HG03097 (cell line): Measurements from ENCODE around the gene GNAL.
"Not testable (repeated sequence)": the region's sequence is repeated elsewhere in the genome, so short reads cannot be mapped to it uniquely, and the experiment has no call there.

Experiments used
- ATAC-seq: cut with Tn5 transposase; IDR thresholded peaks from one replicate; pipeline ENCODE4 v1.9.1; 2021; ENCODE audit not compliant: unreplicated experiment, low FRiP score

The GNAL gene

DNA sequence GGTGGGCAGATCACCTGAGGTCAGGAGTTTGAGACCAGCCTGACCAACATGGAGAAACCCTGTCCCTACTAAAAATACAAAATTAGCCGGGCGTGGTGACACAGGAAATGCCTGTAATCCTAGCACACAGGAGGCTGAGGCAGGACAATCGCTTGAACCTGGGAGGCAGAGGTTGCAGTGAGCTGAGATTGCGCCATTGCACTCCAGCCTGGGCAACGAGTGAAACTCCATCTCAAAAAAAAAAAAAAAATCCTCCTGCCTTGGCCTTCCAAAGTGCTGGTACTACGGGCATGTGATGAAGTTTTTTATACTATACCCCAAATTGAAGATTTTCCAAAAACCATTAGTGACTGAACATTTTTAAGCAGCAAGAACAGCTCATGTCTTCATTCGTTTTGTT lies 203.4 kb downstream of the GNAL start:
- ATAC-seq = not testable (repeated sequence)

DNA sequence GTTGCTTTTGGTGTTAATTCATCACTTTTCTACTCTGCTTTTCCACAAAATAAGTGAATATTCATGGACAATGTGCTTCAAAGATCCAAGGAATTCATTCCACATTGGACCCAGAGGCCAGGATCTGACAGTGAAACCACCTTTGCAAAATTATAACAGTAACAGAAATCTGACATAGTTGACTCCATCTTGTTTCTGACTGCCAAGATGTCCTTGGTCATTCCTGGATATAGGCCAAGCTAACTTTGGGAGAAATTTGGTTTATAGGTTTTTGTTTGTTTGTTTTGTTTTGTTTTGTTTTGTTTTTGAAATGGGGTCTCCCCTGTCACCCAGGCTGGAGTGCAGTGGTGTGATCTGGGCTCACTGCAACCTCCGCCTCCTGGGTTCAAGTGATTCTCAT lies 208.7 kb downstream of the GNAL start:
- ATAC-seq = no peak

GRCh38 chr18:11899063-11899462 lies 210.0 kb downstream of the GNAL start:
- no peak for ATAC-seq

DNA sequence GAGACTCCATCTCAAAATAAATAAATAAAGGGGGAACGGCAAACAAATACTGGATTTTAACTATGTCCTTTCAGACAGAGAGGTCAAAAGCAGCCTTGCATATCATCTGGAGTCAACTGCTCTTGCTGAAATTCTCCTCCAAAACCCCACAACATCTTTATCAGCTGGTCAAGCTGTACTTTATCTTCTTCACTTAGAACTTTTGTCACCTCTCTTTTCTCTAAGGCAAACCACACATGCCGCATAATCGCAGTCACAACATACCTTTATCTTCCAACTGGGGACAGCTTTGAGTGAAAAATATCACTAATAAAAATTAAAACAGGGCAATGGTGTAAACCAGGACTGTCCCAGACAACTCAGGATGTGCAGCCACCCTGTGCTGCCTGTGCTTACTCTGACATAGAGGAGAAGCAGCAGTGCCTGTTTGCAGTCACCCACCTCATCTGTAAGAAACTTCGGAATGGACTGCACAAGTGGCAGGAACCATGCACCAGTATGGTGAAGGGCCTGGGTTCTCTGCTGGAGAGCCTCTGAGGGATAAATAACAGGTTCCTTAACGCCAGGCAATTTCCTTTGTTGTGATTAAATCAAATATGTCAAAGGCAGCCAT lies 212.9 kb downstream of the GNAL start:
- ATAC-seq = no peak

GRCh38 chr18:11902522-11903292 lies 213.6 kb downstream of the GNAL start:
- no peak for ATAC-seq

DNA sequence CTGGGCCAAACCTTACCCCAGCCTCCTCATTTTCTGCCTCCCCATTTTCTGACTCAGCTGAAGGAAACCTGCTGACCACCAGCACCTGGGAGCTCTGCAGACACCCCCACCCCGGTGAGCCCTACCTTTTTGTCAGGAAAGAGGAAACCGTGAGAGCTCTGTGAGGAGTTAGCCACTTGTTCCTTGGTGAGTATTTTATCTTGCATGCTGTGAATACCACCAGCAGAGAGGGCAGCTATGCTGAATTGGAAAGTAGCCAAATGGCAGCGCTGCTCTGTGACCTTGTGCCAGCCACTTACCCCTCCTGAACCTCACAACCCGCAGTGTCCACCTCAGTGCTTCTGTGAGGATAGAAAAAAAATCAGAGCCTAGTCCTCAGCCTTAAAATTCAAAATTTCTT lies 216.5 kb downstream of the GNAL start:
- no peak for ATAC-seq

GRCh38 chr18:11906176-11906575 lies 217.1 kb downstream of the GNAL start:
- no peak for ATAC-seq

DNA sequence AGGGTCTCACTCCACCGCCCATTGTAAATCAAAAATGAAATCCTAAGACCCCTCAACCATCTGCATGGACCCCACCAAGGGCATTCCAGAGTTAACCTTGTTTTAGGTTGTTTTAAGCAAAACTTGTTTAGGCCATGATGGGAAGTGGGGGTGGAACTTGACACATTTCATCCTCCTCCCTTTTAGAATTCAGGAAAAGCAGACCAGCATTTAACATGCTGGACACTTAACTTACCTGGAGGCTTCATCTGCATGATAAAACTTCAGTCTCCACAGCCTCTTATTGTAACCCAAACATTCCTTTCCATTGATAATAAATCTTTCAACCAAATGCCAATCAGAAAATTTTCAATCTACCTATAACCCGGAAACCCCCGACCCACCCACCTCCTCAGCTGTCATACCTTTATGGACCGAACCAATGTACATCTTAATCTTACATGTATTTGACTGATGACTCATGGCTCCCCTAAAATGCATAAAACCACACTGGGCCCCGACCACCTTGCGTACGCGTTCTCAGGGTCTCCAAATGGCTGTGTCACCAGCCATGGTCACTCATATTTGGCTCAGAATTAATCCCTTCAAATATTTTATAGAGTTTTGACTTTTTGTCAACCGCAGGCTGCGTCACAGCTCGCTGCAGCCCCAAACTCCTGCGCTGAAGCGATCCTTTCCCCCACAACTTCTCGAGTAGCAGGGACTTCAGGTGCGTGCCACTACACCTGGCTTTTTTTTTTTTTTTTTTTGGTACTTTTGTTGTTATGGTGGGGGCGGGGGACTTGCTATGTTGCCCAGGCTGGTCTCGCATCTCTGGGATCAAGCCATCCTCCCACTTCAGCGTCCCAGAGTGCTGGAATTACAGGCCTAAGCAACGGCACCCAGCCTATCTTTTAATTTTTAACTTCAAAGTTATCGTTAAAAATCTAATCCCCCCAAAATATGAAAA lies 218.1 kb downstream of the GNAL start:
- ATAC-seq = no peak

DNA sequence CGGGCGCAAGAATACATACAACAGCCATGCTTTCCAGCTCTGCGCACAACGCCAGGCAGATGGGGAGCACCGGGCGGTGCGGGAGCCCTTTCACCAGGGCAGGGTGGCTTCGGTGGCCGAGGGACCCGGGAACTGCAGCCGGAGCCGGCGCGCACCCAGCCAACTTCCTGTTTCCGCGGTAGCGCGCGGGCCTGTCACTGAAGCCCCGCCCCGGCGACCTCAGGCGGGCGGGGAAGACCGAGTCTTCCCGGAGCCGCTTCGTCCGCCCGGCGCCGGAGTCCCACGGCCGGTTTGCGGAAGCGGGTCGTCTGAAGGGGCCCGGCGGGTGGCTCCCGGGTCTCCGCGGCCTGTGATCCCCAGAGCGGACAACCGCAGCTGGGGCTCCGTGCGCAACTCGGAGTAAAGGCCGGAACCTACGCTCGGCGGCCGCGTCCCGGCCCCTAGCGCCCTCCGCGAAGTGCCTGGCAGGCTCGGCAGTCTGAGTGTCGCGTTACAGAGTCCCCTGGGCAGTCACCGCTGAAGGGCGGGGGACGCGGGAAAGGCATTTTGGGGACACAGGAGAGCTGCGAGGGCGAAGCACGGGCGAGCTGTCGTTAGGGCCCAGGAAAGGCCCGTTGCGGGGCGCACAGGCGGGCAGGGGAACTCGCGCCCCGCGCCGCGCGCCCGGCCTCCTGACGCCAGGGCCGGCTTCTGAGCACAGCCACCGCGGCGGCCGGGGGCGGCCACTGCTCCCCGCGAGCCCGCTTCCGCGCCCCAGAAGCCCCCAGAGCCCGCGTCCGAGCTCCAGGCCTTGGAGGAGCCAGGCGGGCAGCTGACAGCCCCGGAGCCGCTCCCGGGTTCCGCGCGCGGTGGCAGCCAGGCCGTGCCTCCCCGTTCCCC lies 219.4 kb downstream of the GNAL start, which contains the start of gene MPPE1:
TSS of gene MPPE1 (minus strand) at position 136 of the 879 bp plus-strand sequence. CDS start 11,053 bp downstream, outside the sequence.
- peak; percentile 79 for ATAC-seq

- no peak for ATAC-seq
Observed at GRCh38 chr18:11909061-11909455, 220.0 kb downstream of the GNAL start.

- no peak for ATAC-seq
Observed at GRCh38 chr18:11909591-11910026, 220.5 kb downstream of the GNAL start.

DNA sequence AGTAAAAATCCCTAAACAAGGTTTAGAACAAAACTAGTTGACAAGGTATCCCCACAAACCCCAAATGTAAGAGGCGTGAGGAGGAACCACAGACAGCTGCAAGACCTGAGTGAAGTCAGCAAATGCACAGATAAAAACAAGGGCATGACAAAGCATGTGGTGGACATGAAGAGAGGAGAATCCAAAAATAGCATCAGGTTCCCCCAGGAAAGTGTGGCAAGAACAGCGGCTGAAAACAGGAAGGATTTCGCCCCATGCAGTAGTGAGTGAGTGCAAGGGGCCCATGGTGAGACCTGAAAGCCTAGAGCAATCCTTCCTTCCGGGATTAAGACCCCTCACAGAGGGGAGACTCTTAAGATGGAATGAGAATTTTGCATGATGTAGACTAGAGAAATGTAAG lies 227.8 kb downstream of the GNAL start:
- ATAC-seq = not testable (repeated sequence)

DNA sequence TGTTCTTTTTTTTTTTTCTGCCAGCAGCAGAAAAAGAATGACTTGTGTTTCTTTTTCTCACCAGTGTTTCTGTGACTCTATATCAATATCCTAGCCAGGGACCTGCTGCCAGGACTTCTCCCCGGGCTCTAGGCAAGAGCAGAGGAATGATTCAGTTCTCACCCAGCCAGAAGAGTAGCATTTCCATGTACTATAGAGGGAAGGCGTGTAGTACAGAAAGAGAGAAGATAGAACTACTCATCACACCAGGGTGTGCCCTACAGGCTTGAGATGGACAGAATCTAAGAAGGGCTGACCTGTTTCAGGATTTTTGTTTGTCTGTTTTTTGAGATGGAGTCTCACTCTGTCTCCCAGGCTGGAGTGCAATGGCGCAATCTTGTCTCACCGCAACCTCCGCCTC lies 230.5 kb downstream of the GNAL start:
- ATAC-seq = not testable (repeated sequence)

DNA sequence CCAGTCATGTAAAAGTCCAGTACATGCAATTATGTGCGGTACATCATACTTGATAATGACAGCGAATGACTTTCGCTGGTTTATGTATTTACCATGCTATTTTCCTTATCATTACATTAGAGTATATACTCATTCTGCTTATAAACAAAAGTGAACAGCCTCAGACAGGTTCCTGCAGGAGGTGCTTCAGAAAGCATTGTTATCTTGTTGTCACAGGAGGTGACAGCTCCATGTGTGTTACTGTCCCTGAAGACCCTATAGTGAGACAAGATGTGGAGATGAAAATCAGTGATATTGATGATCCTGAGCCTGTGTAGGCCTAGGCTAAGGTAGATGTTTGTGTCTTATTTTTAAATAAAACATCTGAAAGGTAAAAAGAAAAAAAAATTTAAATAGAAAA lies 234.4 kb downstream of the GNAL start:
- ATAC-seq = no peak

DNA sequence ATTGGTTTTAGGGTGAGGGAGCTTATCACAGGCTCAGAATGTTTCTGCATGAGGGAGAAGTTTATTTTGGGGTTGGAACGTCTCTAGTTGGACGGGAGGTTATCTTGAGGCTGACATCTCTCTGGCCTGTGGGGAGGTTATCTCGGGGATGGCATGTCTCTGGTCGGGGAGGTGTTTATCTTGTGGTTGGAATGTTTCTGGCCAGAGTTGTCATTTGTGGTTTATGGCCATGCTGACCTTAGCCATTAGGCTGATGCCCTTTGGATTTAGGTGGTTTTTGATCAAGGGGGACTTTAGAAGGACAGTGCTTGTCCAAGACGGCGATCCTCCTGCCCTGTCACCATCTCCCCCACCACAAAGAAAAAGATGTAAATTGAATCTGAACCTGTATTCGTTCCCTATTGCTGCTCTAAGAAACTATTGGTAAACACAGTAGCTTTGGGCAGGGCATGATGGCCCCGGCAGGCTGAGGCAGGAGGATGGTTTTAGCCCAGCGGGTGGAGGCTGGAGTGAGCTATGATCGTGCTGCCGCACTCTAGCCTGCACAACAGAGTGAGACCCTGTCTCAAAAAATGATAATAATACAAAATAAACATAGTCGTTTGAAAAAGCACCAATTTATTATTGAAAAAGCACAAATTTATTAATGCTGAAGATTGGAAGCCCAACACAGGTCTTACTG lies 236.9 kb downstream of the GNAL start:
- ATAC-seq = no peak

DNA sequence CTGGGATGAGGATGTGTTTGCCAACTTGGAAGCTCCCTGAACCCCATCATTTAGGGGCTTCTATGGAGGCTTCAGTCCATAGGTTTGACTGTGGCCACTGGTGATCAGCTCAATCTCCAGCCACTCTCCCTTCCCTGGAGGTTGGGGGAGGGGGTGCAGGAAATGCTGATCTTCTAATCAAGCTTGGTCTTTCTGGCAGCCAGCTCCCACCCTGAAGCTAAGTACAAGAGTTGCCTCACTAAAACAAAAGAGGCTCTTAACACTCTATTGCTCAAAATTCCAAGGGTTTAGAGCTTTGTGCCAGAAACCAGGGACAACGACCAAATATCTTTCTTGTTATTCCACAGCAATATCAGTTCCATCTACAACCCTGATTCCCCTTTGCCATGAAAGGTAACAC lies 238.4 kb downstream of the GNAL start:
- ATAC-seq = no peak

GRCh38 chr18:11932393-11932792 lies 243.3 kb downstream of the GNAL start:
- no peak for ATAC-seq
